ENCODE measurements around the gene RAB19.
"Not testable (repeated sequence)": the region's sequence is repeated elsewhere in the genome, so short reads cannot be mapped to it uniquely, and the experiment has no call there.

GRCh38 chr7:140418156-140418472 is 14.3 kb downstream of the RAB19 start:
- not testable (repeated sequence) for TF ChIP-seq CTCF (conservative IDR thresholded peaks at IDR 0.05); ZFX (IDR thresholded peaks at IDR 0.05)

Measured in C4-2B (cell line).